ENCODE measurements around the gene TXNDC17.
A peak's percentile ranks its signal among the peaks of the same experiment; 100 is the strongest.

The TXNDC17 gene

DNA sequence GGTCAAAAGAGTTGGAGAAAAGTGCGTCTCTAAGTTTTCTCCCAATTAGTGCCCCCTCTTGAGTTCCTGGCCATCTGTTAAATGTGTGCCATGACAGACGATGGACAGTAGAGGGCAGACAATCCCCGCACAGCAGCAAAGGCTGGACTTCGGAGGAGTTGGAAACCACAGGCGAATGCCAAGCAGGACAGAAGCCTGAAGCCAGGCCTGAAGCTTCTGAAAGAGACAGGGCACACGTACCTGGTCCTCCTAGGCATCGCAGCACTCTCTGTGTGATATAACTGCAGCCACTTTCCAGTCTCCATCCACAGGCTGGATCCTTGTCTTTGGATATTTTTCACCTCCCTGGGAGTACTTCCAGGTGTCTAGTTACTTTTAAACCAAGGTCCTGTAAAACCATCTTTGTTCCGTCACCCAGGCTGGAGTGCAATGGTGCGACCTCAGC is 25.2 kb downstream of the TXNDC17 start:
- DNase-seq, result peak; percentile 29

DNA sequence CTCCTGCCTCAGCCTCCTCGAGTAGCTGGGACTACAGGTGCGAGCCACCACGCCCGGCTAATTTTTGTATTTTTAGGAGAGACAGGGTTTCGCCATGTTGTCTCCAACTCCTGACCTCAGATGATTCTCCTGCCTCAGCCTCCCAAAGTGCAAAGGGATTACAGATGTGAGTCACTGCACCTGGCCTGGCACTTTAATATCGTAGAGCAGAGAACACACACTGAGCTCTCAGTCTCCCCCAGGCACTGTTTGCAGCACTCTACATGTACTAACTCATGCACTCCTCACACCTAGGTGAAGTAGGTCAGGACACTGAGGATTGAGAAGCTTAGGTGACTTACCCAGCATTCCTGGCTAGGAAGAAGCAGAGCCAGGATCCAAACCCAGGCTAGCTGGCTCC is 25.7 kb downstream of the TXNDC17 start:
- DNase-seq, result no peak

DNA sequence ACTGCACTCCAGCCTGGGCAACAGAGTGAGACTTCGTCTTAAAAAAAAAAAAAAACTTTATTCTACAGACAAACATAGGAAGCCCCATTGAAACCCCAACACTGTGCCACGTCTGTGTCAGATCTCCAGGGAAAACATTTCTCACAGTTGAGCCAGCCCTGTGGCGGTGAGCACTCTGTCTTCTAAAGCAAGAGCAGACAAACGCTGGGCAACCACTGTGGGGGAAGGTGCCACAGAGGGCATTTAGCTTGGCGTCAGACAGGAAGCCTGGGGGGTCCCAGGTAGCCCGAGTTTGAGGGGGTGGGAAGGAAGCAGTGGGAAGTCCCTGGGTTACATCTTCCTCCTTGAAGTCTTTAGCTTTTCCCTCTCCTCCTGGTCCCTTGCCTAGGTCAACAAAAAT is 26.7 kb downstream of the TXNDC17 start:
- DNase-seq, result no peak

DNA sequence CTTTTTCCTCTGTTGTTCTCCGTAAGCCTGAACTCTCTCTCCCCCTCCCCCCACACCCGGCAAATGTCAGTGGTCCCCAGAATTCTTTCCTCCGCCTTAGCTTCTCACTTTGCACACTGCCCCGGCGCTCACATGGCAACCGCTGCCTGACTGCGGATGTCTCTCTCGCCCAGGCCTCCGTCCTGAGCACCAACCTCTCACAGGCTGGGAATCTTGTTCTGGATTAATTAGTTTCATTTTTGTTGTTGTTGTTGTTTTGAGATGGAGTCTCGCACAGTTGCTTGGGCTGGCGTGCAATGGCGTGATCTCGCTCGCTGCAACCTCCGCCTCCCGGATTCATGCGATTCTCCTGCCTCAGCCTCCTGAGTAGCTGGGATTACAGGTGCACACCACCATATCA is 27.4 kb downstream of the TXNDC17 start:
- DNase-seq, result no peak

DNA sequence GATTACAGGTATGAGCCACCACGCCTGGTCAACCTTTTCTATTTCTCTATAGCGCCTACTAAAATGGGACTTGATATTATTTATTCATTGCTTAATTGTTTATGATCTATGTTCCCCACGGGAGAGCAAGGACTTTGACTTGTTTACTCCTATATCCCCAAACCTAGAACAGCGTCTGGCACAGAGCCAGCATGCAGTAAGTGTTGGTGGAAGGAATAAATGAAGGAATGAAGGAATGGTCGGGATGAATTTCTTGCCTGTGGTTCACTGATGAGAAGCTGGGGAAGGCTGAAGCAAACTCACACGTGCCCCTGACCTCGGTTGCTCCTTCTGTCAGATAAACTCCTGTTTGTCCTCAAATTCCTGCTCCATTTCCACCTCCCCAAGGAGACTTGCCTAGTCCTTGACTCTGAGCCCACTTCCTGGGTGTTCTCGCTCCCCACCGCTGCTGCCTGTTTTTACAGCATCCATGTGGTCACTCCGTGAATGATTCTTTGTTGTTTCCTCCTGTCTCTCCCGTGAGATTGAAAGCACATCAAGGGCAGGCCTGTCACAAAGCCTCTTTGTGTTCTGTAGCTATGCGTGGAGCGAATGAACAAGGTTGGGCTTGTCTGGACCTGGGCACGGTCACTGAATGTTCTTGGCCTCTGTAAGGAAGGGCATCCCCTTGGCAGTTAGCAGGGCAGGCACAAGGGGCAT is 28.0 kb downstream of the TXNDC17 start:
- DNase-seq, result no peak

DNA sequence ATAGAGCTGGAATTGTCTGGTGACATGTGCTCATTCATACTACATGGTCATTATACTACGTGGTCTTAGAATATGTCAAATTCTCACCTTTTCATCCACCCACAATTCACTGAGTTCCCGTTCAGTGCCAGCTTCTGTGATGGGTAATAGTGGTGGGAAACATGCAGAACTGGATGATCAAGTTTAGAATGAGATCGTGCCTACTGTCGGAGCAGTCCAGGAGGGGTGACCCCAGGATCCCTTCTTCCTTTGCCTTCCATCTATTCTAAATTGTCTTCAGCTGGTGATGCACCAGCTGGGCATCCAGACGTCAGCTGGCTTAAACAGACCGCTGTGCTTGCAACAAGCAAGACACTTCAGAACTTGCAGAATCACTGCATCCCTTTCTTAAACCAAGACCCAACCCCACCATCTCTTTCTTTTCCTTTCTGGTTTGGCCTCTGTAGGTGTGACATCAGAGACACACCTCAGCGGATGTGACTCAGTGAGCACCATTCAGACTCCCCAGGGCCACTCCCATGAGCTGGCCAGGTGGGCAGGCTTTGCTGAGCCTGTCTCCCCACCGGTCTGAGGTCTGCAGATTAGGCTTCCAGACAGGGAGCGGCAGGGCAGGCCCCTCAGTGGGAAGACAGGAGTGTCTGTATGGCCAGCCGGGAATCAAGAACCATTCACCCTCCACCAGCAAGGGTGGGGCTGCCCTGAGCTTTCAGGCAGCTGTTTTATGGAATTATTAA is 28.8 kb downstream of the TXNDC17 start:
- no peak for DNase-seq

DNA sequence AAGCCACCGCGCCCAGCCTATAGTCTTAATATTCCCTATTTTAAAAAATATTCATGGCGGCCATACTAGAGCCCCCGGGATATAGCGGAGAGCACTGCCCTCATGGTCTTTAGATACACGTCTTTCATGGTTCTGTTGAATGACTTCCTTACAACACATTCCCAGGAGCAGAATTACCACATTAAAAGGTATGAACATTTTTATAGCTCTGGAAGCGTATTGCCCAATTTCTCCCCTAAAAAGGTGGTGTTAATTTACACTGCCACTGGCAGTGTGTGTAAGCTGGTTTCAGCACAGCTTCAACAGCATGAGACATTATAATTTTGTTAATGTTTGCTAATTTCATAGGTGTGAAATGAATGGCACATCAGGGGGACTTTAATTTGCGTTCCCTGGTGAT is 29.7 kb downstream of the TXNDC17 start:
- no peak for DNase-seq

DNA sequence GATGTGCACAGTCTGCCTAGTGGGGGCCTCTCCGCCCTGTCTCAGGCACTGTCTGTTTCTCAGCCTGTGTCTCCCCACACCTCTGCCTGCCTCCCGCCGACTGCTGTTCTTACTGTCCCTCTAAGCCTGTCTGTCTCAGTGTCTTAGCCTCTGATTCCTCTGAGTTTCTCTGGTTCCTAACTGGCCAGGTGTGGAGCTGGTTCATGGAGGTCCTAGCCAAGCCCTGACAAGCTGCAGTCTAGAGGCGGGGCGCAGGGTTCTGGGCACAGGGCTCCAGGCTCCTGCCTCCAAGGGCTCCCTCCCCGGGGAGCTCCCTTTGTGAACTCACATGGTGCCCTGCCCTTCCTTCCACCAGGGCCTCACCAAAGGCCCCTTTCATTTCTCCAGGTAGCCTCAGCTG is 30.1 kb downstream of the TXNDC17 start:
- DNase-seq, result no peak

DNA sequence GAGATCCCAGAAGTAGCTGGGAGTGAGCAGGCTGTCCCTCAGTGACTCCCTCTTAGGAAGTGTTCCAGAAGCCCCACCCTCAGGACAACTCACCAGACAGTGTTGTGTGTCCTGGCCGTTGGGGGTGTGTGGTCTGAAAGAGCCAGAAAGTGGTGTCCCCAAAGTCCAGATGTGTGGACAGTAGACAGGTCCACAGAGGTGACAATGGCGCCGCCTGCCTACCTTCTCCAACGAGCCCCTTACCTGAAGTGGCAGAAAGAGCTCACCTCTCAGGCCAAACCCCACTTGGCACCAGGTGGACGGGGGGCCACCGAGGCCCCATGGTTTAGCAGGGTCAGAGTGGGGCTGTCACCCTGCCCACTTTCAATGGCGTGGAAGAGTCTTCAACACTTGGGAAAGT is 30.6 kb downstream of the TXNDC17 start:
- DNase-seq, result no peak

DNA sequence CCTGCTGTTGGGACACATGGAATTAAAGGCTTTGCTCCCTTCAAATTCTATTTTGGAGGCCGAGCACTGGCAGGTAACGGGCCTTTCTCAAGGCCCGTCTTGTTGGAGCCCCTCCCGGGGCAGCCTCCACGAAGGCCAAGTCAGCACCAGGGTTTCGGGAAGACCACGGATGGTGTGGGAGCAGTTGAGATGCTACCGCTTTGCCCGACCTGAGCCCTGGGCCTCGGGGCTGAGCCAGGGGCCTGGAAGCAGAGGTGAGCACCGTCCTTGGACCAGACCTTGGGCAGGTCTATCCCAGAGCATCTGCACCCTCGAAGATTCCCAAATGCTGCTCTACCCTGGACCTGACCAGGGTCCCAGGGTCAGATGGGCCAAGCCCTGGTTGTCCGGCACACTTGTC is 33.7 kb downstream of the TXNDC17 start:
- DNase-seq, result no peak

DNA sequence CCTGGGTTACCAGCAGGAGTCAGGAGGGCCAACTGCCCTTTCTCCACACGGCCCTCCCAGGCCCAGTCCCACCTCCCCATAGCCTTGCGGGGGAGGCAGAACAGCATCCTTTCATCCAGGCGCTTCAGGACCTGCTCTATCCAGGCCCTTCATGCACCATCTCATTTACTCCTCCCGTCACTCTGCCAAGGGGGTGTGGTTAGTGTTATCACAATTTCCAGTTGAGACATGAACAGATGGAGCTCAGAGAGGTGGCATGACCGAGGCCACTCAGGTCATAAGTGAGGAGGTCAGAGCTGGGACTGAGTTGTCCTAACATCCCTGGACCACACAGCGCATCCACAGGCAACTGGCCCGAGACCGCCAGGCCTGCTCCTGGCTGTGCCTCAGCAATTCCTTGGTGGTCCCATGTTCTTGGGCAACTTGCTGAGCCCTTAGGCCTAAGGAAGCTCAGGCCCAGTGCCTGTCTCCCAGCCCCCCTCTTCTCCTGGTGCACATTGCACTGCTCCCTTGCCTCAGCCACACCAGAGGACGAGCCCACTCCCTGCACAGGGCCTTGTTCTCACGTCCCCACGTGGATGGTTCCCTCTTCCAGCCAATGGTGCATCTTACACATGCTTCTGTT is 34.5 kb downstream of the TXNDC17 start:
- DNase-seq, result no peak

DNA sequence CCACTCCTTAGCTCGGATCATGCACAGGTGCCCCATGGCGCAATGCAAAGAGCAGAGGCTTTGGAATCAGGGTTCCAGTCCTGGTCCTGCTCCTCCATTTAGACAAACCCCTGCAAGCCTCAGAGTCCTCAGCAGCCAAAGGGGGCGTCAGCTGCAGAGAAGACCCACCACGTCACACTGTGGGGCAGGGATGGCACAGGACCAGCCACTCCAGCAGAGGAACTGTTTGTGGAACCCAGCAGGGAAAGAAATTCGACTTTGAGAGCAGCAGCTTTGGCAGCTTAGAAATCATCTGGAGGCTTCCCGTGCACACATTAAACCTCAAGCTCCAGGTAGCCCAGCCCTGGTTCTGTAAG is 35.9 kb downstream of the TXNDC17 start:
- no peak for DNase-seq

DNA sequence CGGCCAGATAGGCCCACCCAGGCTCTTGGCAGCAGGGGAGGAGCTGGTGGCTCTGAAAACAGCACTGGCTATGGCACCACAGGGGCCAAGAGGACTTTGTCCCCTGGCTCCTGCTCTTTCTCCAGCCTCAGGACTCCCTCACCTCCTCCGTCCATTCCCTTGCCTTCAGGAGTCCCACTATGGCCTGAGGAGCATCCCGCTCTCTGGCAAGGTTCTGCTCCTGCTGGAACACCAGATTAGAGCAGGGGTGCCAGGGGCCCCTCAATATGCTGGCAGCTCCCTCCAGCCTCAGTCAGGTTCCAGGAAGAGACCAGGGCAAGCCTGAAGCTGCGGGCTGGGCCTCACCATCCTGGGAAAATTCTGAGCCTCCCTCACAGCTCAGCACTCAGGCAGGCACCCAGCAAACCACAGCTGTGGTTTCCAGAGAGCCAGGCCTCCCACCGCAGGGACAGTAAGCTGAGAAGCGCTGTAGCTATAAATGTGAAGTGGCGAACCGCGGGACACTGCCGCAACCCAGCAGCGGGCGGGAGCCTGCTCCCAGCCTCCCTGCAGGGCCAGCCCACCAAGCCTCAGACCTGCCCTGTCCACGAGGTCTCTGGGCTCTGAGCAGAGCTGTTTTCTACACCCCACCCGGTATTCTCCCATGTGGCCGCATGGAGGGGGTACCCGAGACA is 36.4 kb downstream of the TXNDC17 start:
- no peak for DNase-seq

DNA sequence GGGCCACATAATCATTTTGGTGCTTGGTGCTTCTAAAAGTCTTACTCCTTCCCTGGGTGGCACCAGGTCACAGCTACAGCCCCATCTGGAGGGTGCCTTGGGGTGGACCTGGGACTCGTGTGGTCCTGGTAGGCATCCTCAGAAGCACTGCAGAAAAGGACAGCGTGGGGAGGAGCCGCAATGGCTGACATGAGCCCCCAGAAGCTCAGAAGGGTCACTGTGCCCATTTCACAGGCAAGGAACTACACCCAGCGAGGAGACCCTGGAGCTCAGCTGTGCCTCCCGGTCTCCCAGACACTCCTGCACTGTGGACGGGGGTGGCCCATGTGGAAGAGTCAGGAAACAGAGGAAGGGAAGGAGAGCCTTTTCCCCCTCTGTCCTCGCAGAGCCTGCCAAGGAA is 37.1 kb downstream of the TXNDC17 start:
- no peak for DNase-seq

DNA sequence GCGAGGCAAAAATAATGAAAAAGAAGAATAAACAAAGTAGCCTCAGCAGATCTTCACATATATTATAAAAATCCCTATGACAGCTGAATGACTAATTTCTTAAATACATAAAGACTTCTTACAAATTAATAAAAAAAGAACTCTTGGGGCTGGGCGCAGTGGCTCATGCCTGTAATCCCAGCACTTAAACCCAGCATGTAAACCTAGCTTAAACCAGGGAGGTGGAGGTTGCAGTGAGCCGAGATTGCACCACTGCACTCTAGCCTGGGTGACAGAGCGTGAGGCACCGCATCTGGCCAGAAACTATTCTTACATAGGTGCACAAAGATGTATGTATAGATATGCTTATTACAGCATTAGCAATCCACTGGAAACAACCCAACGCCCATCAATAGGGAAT is 38.4 kb downstream of the TXNDC17 start:
- DNase-seq, result no peak

DNA sequence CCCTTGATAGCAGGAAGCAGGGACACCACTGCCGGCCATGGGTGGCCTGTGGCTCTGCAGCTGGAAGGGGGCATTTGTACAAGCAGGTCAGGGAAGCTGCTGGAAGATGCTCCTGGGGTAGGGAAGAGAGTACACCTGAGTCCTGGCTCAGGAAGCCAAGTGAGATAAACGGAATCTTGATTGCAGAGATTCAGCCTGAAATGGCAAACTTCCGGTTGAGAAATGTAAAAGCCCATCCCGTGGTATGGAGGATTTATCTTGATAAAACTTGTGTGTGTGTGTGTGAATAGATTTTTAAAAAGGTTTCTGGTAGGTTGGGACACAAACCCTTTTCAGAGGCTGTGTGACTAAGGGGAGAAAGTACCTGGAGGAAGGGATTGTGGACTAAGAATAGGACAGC is 40.3 kb downstream of the TXNDC17 start:
- no peak for DNase-seq

DNA sequence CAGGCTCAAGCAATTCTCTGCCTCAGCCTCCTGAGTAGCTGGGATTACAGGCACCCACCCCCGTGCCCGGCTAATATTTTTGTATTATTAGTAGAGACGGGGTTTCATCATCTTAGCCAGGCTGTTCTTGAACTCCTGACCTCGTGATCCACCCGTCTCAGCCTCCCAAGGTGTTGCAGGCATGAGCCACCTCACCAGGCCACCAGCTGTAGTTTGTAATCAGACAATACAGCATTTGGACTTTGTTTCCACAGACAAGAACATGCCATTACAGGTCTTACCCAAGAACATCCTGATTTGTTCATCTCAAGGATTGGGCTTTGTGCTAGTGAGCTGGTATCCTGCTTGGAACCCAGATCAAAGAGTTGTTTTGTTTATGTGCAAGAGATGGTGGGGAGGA is 40.8 kb downstream of the TXNDC17 start:
- no peak for DNase-seq

DNA sequence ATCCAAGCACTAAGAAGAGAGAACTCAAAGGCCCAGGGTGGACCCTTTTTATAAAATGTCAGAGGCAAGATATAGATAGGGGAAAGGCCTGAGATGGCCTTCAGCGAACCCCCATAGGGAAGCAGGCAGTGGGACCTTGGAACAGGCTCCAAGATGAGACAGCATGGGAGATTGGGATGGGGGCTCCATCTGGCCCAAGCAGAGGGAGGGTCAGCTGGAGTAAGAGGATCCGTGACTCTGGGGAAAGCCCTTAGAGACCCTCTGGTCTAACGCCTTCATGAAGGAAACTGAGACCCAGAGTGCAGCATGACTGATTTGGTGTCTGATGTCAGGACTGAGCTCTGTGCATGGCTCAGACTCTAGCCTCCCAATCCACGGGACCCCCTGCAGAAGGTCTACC is 41.5 kb downstream of the TXNDC17 start:
- no peak for DNase-seq

DNA sequence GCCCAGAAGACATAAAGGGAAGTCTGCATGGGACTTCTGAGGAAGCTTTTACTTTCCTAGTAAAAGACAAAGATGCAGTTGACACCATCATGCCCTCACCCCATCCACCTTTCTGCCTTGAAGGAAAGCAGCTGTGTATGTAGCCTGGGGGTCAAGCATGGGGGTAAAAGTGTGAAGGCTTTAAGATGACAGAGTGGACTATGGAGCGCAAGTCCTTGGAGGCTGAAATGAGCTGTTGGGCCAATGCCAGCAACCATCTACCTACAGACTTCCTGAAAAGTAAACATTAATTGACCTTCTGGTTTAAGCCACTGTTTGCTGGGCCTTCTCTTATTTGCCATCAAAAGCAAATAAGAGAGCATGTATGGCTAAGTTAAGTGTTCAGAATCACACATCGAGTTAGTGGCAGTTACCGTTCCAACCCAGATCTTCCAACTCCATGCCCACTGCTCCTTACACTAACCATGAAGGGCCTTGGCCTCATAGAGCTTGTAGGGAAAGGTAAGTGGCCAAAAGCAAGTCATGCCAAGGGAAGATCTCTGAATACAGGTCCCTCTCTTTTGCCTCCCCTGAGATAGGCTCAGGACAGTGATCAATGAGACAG is 42.3 kb downstream of the TXNDC17 start:
- DNase-seq, result no peak

DNA sequence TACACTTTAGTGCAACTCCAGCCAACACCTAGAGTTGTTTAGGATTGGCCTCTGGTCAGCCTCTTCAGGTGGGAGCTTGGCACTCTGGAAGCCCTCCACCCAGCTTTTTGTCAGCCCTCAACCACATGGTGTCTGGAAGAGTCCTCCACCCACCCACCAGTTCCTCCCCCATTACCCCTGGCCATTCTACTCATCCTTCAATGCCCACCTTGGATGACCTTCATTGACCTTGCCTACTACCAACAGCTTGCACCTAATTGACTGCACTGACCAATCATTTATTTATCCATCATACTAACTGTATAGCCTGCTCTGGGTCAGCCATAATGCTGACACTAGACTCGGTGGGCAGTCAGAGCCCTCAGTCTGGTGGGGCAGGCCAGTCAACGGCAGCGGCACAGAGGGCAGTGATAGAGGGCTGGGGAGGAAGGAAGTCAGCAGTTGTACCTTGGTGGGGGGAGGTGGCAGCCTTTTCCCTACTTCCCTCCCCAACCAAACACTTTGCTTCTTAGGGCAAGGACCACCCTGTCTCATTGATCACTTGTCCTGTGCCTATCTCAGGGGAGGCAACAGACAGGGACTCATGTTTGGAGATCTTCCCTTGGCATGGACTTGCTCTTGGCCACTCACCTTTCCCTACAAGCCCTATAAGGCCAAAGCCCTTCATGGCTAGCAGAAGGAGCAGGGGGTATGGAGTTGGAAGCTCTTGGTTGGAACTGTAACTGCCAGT is 43.0 kb downstream of the TXNDC17 start:
- no peak for DNase-seq

DNA sequence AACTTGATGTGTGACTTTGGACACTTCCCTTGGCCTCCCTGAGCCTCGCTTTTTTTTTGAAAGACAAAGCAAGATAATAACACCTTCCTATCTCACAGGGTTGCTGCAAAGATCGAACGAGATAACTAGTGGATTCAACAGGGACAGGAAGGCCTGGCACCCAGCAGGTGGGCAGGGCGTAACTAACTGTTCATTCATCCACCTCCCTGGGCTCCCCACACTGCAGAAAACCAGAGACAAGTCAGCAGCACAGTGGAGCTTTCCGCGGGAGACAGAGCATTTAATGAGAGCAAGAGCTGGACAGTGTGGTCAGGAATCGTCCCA is 43.6 kb downstream of the TXNDC17 start:
- DNase-seq, result no peak

DNA sequence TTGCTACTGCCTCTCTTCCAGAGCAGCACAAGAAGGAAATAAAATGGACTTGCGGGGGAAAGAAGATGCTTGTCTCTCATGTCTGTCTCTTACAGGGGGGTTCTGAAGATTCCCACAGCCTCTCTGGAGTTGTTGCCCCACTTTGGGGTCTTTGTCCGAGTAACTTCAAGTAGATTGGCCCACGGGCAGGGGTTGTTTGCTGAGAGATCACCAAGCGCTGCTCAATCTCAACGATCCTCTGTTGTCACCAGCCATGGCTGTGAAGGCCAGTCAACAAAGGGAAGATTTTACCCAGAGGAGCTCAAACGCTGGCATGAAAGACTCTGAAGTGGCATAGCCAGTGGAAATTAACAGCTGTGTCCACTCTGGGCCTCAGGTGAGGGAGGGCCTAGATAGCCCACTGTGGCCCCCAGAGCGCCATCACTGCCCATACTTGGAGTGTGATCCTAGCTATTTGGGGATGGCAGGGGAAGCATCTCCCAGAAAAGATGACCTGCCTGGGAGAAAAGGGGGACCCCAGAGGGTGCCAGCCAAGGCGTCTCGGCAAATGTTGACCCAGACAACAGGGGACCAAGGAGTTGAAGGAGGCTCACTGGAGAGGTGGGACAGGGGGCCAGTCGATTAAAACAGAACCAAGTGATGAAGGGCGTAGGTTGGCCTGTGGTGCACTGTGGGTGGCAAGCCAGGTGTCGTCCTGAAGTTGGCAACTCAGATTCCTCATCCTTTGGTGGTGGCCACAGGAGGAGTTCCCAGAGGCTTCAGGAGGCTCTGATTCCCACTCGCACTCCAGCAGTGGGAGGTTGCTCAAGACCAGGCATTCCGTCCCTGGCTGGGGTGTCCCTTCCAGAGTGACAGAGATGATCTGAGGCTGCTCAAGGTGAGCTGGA is 44.3 kb downstream of the TXNDC17 start:
- DNase-seq, result no peak
